GM19043 (cell line): ENCODE results near the gene ICAM4.
"Not testable (repeated sequence)": the region's sequence is repeated elsewhere in the genome, so short reads cannot be mapped to it uniquely, and the experiment has no call there.

Experiments
- ATAC-seq: cut with Tn5 transposase; IDR thresholded peaks from one replicate; pipeline ENCODE4 v1.9.1; 2021; ENCODE audit warnings: low read depth; ENCODE audit not compliant: unreplicated experiment

The ICAM4 gene

GRCh38 chr19:10268071-10268470 lies 18.7 kb upstream of the ICAM4 start:
- no peak for ATAC-seq

- ATAC-seq, result no peak
These were observed 17.2 kb upstream of the ICAM4 start for GRCh38 chr19:10269333-10270179.

- no peak for ATAC-seq
These were observed 16.6 kb upstream of the ICAM4 start for GRCh38 chr19:10270180-10270615.

- ATAC-seq, result peak; percentile 44
These were observed 15.9 kb upstream of the ICAM4 start, which contains the start of gene ICAM1 for GRCh38 chr19:10270616-10271394. Gene ICAM1, plus strand, starts transcription at chr19:10271120. Its CDS starts 40 bp downstream, at chr19:10271160.

DNA sequence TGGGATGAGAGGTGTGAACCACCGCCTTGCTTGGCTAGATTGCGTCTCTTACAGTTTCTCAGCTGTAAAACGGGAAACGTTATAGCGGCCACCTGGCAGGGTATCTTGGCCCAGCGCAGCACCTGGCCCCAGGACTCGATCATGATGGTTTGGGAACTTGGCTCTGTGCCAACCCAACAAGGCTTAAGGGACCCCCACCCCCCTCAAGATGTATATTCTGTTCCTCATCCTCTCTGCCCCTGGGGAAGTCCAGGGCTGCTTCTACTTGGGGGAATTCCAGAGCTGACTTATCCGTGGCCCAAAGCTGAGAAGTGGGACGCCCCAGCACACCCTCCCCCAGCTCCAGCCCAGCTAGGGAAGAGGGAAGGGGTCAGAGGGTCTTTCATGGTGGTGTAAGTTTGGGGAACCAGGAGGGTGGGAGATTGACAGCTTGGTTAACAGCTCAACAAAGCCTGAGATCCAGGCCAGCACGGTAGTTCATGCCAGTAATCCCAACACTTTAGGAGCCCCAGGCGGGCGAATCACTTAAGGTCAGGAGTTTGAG lies 15.1 kb upstream of the ICAM4 start:
- no peak for ATAC-seq

- no peak for ATAC-seq
These were observed 12.2 kb upstream of the ICAM4 start for GRCh38 chr19:10274589-10274988.

DNA sequence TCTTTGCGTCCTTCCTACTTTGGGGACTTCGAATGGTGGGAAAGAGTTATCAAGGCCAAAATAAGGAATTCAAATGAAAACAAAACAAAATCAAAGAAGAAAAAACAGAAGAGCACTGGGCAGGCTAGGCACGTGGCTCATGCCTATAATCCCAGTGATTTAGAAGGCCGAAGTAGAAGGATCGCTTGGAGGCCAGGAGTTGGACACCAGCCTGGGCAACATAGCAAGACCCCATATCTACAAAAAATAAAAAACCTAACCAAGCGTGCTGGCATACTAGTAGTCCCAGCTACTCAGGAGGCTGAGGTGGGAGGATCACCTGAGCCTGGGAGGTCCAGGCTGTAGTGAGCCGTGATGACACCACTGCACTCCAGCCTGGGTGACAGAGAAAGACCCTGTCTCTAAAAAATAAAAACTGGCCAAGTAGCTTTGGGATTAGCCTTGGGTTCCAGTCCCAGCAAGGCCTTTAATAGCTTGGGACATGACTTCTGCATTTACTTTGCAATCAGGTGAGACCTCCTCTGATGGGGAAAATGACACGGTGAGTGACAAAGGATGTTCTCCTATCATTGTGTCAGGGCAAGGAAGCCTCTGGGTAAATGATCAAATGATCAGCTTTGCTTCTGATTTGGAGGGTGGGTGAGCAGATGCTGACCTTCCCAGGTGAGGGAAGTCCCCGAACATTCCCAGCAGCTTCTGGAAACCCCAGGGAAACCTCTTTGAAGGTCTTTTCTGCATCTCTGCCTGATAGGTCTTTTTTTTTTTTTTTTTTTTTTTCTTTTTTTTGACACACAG lies 8.8 kb upstream of the ICAM4 start:
- ATAC-seq, result no peak

- no peak for ATAC-seq
These were observed 7.8 kb upstream of the ICAM4 start for GRCh38 chr19:10278935-10279334.

- ATAC-seq, result no peak
These were observed 6.9 kb upstream of the ICAM4 start for GRCh38 chr19:10279737-10280442.

DNA sequence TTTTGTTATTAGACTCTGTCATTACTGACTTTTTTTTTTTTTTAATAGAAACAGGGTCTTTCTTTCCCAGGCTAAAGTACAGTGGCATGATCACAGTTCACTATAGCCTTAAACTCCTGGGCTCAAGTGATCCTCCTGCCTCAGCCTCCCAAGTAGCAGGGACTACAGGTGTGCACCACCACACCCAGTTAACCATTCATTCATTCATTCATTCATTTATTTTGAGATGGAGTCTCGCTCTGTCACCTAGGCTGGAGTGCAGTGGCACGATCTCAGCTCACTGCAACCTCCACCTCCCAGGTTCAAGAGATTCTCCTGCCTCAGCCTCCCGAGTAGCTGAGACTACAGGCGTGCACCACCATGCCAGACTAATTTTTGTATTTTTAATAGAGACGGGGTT lies 4.7 kb upstream of the ICAM4 start:
- ATAC-seq, result not testable (repeated sequence)

DNA sequence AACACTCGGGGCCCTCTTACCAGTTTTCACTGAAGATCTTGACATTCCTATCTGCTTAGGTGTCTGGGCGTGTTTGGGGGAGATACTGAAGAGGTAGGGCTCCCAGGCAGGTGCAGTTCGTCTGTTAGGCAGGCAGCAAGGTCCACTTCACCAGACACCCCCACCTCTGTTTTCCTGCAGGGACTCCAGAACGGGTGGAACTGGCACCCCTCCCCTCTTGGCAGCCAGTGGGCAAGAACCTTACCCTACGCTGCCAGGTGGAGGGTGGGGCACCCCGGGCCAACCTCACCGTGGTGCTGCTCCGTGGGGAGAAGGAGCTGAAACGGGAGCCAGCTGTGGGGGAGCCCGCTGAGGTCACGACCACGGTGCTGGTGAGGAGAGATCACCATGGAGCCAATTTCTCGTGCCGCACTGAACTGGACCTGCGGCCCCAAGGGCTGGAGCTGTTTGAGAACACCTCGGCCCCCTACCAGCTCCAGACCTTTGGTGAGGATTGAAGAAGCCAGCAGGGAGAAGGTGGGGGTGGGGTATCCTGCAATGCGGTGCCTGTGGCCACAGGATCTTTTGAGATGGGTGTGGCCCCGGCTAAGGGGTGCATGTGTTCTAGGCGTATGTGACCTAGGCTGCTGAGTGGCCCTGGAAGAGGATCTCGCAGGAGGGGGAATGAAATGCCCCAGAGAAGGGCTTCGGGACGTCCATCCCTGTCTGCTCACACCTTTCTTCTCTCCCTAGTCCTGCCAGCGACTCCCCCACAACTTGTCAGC lies 3.3 kb upstream of the ICAM4 start:
- no peak for ATAC-seq

DNA sequence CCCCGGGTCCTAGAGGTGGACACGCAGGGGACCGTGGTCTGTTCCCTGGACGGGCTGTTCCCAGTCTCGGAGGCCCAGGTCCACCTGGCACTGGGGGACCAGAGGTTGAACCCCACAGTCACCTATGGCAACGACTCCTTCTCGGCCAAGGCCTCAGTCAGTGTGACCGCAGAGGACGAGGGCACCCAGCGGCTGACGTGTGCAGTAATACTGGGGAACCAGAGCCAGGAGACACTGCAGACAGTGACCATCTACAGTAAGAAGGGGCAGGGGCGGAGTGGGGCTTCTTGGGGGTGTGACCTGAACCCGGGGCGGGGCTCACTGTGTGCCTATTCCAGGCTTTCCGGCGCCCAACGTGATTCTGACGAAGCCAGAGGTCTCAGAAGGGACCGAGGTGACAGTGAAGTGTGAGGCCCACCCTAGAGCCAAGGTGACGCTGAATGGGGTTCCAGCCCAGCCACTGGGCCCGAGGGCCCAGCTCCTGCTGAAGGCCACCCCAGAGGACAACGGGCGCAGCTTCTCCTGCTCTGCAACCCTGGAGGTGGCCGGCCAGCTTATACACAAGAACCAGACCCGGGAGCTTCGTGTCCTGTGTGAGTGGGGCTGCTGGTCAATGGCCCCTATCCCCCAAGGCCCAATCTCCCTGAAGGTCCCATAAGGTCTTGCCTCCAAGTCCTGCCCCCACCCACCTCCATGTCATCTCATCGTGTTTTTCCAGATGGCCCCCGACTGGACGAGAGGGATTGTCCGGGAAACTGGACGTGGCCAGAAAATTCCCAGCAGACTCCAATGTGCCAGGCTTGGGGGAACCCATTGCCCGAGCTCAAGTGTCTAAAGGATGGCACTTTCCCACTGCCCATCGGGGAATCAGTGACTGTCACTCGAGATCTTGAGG lies 2.4 kb upstream of the ICAM4 start:
- no peak for ATAC-seq

DNA sequence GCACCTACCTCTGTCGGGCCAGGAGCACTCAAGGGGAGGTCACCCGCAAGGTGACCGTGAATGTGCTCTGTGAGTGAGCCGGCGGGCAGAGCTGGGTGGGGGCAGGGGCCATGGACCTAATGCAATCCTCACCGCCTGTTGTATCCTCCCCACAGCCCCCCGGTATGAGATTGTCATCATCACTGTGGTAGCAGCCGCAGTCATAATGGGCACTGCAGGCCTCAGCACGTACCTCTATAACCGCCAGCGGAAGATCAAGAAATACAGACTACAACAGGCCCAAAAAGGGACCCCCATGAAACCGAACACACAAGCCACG lies 1.8 kb upstream of the ICAM4 start:
- no peak for ATAC-seq

DNA sequence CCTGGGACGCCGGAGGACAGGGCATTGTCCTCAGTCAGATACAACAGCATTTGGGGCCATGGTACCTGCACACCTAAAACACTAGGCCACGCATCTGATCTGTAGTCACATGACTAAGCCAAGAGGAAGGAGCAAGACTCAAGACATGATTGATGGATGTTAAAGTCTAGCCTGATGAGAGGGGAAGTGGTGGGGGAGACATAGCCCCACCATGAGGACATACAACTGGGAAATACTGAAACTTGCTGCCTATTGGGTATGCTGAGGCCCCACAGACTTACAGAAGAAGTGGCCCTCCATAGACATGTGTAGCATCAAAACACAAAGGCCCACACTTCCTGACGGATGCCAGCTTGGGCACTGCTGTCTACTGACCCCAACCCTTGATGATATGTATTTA lies 1.4 kb upstream of the ICAM4 start:
- ATAC-seq, result no peak

GRCh38 chr19:10288662-10289166 lies 2.0 kb downstream of the ICAM4 start:
- ATAC-seq, result no peak

- no peak for ATAC-seq
These were observed 2.5 kb downstream of the ICAM4 start for GRCh38 chr19:10289167-10289835.

DNA sequence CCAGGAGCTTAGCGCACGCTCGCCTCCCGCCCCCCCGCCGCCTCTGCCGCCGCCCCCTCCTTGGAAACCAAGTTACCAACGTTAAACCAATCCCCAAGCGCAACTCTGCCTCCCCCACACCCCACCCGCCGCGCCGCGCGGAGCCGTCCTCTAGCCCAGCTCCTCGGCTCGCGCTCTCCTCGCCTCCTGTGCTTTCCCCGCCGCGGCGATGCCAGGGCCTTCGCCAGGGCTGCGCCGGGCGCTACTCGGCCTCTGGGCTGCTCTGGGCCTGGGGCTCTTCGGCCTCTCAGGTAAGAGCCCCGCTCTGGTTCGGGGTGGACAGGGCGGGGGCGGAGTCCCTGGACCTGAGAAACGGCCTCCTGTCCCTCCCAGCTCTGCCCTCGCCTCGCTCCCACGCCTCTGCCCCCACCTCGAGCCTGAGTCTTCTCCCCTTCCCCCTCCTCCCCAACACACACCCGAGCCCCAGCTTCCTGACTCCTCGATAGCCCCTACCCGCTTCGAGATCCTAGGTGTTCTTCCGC lies 3.1 kb downstream of the ICAM4 start, which contains the start of gene ICAM5:
ICAM5 (plus strand) TSS at position 117 of the 521 bp plus-strand sequence; CDS start at position 209, 92 bp downstream.
- ATAC-seq, result no peak
